ENCODE results near the gene ARL13A.
A peak's percentile ranks its signal among the peaks of the same experiment; 100 is the strongest.
"Not testable (repeated sequence)": the region's sequence is repeated elsewhere in the genome, so short reads cannot be mapped to it uniquely, and the experiment has no call there.

Gene ARL13A

DNA sequence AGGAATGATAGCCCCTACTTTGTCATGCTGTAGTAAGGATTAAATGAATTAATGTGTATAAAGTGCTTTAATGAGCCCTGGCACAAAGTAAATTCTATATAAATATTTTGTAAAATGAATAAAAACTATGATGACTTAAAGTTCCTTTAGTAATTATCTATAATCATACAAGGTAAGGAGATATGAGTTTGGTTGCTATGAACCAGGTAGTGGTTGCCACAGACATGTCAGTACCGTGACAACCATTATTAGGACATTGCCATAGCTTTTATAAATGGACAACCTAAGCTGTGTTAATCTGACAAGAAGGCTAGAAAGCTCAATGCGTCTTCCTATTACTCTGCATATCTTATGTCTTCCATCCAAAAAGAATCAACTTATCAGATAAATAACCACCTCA lies at the start of gene ARL13A:
TSS of gene ARL13A (plus strand) at position 301 of the 400 bp plus-strand sequence. CDS start 3,982 bp downstream, outside the sequence.
- DNase-seq: no peak

DNA sequence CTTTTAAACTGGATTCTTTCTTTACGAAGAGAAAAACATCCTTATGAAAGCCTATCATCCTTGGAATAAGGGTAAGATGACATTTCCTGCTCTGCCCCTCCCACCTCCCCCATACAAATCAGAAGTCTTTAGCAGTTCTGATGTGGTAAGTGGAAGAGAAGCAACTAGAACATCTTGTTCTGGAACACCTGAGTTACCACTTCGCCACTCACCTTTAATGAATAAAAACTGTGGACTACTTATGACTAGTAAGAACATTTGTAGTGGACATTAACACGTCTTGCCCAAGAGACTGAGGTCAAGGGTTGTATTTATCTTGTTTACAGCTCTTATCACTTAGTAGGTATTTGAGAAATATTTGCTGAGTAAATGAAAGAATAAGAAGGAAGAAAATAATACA lies 45.1 kb upstream of the ARL13A start:
- no peak for DNase-seq

DNA sequence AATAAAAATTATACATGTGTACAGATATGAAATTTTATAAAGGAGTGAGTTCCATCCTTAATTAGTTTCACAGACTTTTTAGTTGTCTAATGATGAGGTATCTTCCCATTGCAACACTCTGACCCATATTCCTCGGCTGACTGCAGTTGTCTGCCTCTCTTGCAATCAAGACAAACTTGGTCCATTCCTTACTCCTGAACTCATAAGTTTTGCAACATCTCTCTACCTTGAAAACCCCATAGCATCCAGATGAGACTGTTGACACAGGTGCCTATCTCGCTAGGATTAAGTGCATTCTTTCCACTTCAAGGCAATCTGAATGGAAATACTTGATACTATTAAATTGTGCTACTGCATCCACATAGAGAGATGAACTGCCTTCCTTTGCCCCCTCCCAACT lies 43.1 kb upstream of the ARL13A start:
- DNase-seq: no peak

DNA sequence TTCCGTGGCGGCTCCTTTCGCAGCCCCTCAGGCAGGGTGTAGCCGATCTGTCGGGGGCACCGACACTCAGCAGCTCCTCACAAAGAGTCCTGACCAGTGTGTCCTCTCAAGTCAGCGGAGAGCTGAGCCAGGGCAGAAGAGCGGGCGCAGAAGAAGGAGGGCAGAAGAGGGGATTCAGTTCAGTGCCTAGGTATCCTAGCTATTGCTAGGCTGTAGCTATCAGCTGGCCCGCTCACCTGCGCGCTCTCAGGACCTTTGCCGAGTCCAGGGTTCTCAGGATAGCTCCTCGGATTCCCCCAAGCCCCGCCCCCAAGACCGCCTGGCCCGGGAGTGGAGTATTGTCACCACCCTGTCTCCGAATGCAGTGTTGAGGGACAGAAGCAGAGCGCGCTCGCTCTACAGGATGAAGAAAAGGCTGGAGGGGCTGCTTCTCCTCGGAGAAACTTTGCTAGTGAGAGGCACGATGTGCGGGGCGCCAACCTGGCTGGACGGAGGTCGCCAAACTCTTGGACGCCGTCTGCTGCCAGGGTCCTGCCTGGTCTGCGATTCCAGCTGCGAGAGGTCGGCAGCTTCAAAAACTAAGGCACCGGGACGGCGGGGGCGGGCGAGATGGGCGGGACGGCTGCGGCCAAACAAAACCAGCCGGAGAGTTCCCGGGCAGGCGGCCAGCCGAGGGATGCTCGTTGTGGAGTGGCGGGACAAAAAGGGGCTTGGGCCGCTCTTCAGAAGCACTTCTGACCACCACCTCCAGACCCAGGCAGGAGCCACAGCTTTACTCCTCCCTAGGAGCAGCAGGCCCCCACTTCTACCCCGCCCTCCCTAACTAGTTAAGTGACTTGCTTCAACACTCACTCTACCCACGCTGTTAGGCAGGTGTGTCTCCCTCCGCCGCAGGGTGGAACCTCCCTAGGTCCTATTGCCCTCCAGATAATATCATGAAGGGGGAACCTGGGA lies 40.6 kb upstream of the ARL13A start, which contains the start of gene XKRX:
TSS of gene XKRX (minus strand) at position 258 of the 954 bp plus-strand sequence. CDS start 613 bp downstream, outside the sequence.
- peak; percentile 34 to 44 for DNase-seq

DNA sequence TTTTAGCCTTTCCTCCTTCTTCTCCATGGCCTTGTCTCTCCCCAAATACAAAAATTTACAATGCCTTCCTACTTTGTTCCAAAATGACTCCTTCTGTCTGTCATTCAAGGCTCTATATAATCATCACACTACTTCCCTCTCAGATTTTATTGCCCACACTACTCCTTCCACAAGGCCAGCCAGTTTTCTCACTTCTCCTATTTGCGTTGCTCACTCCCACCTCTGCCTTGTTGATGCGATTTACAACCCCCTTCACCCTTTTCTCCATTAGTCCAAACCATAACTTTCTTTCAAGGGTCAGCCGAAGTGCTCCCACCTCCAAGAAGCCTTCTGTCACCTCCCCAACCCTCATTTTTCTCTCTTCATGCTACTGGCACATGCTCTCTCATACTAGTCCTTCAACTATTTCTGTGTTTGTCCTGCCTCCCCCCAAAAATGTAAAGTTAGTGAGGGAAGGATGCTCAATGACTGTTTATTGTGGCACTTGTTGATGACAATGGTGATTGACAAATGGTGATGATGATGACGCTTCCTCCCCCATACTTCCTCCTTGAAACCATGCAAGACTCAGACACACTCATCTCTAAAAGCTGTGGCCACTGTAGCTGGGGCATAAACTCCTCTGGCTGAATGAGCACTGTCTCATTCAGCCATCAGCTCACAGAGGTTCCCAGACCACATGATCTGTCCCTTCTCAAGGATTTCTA lies 38.1 kb upstream of the ARL13A start:
- DNase-seq: no peak

DNA sequence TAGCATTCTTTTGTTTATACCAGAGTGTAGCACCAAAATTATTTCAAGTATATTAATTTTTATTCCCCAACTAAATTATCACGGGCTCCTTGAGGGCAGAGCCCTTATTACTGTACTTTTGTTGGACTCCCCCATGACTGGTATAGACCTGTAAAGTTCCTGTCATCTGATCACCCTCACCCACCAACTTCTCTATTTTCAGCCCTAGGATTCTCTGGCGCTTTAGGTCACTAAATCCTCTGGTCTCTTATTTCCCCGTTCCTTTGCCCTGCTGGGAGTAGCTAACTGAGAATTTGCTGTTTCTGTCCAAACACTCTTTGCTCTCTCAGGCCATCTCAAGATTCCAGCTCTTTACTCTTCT lies 37.6 kb upstream of the ARL13A start:
- DNase-seq: no peak

DNA sequence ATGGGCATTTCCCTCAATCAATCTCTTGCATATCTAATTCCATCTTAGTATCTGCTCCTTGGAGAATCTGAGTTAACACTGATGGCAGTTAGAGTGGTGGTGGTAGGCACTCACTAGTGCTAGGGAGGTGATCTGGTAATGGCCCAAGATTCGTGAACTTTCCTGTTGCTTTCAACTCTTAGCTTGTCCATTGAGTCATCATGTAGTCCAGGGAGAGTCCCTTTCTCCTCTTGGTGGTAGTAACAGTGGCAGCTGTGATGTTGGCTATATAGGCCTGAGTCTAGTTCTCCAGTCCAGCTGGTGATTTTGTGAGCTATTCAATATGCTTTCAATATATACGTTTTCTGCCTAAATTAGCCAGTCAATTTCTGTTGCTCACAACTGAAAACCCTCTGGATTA lies 33.7 kb upstream of the ARL13A start:
- DNase-seq: no peak

DNA sequence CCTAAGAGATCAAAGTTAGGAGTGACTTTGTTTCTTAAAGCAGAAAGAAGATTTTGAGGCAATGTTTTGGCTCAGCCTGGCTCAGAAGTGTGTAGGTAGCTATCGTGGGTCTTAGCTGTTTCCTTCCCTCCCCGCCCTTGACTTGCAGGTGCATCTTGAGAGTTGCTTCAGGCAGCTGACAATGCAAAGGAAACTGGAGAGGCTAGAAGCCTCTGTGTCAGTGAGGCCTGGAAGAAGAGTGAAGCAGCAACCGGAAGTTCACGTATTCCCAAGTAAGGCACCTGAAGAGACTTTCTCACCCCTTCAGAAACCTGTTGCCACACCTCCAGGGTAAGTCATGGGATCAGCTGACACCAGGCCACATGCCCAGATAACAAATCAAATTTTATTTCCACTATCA lies 30.2 kb upstream of the ARL13A start:
- DNase-seq: no peak

DNA sequence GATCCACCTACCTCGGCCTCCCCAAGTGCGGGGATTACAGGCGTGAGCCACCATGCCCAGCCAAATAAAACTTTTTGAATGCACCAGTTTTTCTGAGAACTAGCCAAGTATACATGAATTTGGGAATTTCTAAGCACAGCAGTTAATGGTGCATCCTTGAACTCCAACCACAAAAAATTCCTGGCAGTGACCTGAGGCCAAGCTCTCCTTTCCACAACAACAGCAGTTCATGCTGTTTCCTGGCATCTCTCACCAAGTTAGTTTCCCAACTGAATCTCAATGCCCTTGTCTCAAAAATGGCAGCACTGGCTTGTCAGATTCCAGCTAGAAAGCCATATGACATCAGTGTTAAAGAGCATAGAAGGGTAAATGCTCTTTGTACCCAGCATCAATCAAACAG lies 24.9 kb upstream of the ARL13A start:
- no peak for DNase-seq

DNA sequence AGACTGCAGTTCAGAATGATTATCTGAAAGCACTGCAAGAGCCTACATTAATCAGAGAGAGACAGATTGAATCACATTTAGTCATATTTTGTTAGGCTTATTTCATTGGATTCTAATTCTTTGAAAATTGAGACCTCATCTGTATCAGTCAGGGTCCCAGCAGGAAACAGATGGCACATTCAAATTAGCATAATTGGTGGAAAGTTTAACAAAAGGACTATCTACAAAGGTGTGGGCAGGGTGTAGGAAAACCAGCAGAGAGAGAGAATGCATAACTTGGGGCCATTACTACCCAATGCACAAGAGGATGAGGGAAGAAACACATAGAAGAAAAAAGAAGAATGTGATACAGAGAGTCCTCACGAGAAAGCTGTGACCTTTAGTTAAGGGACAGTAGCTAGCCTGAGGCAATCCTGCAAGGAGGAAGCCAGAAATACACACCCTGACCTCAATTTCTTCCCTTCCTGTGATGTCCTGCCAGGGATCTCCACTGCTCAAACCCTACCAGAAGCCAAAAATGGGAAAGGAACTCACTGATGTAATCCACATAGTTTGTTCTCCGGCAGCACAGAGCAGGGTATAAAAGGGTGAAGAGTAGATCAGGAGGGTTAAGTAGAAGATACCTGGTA lies 23.1 kb upstream of the ARL13A start:
- no peak for DNase-seq

DNA sequence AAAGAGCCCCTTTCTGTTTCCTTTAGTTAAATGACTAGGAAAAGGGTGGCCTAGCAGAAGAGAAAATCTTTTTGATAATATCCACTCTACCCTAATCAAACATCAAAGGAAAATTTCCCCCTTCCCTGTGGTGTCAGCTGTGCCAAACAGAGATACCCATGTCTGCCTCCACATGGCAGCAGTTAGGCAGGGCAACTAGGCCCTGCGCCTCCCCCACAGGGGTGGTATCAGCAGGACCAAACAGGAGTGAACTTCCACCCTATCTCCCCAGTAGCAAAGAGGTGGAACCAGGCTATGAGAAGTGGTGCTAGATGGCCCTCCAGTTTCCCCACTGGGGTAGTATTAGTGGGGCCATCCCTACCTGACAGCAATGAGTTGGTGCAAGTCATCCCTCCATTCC lies 21.0 kb upstream of the ARL13A start:
- no peak for DNase-seq

DNA sequence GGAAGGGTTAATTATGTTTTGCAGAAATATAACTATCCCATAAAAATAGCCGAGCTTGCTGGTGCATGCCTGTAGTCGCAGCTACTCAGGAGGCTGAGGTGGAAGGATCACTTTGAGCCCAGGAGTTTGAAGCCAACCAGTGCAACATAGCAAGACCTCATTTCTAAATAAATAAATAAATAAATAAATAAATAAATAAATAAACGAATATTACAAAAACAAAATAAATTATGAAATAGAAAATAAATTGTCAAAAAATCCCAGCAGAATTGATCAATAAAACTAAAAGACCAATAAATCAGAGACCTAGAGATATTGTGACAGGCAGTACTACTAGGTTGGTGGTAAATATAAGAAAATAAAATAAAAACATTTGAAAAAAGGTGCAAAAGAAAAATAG lies 6.7 kb upstream of the ARL13A start:
- no peak for DNase-seq

DNA sequence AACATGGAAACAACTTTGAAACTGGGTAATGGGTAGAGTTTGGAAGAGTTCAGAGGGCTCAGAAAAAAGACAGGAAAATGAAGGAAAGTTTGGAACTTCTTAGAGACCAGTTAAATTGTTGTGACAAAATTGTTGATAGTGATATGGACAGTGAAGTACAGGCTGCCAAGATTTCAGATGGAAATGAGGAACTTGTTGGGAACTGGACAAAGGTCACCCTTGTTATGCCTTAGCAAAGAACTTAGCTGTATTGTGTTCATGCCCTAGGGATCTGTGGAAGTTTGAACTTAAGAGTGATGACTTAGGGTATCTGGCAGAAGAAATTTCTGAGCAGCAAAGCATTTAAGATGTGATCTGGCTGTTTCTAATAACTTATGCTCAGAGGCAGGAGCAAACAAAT lies 5.1 kb upstream of the ARL13A start:
- DNase-seq: no peak

DNA sequence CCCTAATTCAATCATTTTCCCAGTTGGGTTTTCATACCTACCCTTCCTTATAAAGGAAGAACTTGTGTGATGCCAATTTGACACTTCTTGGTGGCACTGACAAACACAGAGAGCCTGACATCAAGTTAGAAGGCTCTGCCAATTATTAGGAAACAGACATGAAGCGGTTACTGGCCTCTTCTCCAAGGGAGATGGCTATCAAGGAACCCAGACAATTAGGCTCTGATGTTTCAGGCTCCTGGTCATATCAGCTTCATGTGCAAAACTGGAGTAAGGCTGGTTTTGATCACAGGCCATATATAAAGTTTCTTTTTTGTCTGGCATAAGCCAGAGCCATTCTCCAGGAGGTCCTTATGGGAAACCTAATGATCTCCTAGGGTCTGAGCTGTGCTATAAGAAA lies 428 bp downstream of the ARL13A start:
- DNase-seq: no peak

DNA sequence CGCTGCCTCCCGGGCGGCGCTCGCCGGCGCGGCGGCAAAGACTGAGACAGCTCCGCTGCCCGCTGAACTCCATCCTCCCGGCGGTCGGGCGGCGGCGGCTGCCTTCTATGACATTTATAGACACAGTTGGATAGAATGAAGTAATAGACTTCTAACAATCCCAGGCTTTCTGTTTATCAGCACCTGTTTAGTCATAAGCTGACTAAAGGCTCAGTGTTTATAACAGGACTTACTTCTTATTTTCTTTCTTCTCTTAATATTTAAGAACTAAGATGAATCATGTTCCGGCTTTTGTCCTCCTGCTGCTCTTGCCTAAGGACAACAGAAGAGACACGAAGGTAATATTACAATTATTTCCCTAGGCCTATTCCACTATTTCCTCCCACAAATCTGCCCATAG lies 3.9 kb downstream of the ARL13A start:
- DNase-seq: no peak

DNA sequence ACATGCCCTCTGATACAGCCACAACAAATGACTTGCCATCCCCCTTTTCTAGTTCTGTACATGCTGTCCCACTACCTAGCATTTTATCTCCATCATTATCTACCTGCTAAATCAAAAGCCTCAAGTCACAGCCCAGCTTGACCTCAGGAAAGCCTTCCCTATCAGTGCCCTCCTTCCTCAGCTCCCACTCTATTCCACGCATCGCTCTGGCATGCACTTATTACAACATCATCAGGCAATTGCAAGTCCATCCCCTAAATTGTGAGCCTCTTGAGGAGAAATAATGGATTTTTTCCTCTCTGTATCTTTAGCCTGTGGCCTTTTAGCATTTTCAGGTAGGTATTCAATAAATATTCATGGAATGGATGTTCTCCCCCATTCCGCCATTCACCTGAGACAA lies 5.7 kb downstream of the ARL13A start:
- DNase-seq: no peak

DNA sequence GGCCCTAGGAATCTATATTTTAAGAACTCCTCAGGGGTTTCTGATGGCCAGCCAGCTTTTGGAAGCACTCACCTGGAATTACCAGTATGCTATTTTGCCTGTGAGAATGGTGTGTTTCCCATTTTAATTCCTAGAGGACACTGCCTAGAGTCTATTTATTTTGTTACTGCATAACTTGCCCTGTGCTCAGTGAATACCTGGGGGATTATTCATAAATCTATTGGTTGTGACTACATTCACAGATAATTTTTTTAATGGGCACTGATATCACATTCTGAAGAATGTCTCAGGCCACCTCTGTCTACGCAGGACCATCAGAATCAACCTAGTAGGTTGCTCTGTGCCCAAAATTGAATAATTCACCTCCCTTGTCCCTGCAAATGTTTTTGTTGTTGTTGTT lies 6.7 kb downstream of the ARL13A start:
- DNase-seq: no peak

DNA sequence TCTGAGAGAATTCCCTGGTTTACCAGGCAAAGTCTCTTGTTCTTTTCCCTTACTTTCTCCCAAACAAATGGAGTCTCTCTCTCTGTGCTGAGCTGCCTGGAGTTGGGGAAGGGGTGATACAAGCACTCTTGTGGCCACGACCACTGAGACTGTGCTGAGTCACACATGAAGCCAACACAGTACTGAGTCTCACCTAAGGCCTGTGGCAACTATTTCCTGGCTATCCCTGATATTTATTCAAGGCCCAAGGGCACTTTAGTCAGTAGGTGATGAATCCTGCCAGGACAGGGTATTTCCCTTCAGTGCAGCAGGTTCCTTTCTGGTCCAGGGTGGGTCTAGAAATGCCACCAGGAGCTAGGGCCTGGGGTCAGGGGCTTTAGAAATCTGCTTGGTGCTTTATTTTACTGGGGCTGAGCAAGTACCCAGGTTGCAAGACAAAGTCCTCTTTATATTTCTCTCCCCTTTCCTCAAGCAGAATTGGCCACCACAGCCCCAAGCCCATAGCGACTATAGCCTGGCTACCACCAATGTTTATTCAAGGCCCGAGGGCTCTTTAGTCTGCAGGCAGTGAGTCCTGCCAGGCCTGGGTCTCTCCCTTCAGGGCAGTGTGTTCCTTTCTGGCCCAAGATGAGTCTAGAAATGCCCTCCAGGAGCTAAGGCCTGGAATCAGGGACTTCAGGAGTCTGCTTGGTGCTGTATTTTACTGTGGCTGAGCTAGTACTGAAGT lies 10.5 kb downstream of the ARL13A start:
- no peak for DNase-seq

DNA sequence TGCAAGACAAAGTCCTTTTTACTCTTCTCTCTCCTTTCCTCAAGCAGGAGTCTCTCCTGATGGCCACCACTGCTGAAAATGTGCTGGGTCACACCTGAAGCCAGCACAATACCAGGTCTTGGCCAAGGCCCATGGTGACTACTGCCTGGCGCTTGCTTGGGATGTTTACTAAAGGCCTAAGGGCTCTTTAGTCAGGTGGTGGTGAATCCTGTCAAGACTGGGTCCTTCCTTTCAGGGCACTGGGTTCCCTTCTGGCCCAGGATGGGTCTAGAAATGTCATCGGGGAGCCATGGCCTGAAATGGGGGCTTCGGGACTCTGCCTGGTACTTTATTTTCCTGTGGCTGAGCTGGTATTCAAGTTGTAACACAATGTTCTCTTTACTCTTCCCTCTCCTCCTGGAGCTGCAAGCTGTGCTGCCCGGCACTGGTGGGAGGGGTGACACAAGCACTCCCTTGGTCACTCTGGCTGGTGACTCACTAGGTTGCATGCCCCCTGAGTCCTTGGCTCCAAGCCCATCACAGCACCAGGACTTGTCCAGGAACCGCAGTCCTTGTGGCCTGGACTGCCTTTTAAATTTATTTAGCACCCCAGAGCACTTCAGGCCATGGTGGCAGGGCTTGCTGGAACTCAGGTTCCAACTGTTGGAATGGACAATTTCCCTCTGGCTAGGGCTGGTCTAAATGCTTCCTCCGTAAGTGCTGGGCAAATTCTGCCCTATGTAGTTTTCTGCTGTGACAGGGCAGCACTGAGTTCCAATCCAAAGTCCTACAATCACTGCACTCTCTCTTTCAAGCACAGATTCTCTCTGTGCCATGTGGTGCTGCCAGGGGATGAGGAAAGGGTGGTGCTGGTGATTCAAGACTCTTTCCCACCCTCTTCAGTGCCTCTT lies 11.3 kb downstream of the ARL13A start:
- DNase-seq: no peak

DNA sequence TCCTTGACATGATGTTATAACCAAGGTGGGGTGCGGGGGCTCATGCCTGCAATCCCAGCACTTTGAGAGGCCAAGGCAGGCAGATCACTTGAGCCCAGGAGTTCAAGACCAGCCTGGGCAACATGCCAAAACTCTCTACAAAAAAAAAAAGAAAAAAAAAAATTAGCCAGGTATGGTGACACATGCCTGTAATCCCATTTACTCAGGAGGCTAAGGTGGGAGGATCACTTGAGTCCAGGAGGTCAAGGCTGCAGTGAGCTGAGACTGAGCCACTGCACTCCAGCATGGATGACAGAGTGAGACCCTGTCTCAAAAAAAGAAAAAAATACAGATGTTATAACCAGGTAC lies 12.0 kb downstream of the ARL13A start:
- DNase-seq: not testable (repeated sequence)

DNA sequence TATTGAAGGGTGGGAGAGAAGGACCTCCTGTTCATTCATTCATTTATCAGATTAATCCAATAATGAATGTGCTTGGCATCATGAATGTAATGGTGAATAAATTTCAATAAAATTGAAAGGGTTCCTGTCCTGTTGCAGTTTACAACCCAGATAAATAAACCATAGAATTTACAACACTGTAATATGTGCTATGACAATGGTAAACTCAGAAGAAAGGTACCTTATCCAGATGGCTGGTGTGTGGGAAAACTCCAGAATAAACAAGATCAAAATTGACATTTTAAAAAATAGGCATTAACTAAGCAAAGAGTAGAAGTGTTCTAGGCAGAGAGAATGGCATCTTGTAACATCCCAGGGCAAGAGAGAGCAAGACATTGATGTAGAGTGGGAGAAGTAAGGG lies 15.3 kb downstream of the ARL13A start:
- no peak for DNase-seq

DNA sequence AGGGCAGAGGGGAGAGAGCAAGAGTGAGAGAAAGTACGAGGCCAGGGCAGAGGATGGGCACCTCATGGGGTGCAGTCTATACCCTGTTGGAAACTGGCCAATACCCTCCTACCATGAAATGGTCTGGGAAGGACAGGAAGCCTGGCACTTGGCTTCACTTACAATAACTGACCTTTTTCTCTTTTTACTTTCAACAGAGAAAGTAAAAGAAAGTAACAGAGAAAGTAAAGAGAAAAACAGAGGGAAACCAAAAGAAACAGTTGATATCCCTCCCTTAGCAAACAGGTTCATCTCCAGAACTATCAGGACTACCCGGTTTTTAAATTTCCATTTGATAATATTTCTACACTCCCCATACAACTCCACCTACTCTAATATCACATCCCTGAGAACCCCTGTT lies 20.6 kb downstream of the ARL13A start:
- no peak for DNase-seq

Measured in activated CD4-positive, alpha-beta T cell treated with anti-CD3 and anti-CD28 coated beads for 4 hours (primary cell).